LHCN-M2 (cell line): ENCODE data around the gene ERV3-1. TPM values are rescaled to one million over a fixed set of nuclear protein-coding genes. Genes with fewer than 3 reads are reported as not detected.
"Not testable (repeated sequence)": the region's sequence is repeated elsewhere in the genome, so short reads cannot be mapped to it uniquely, and the experiment has no call there.

Source experiments
- DNase-seq: peaks from one replicate; pipeline ENCODE4 v3.0.0-alpha.2; 2012; ENCODE audit warnings: low read depth
- total RNA-seq: library from RNA; depleted of rRNA; stranded (reverse); fragments of >200 nt; gene quantifications from 2 replicates; pipeline ENCODE4 v1.2.3, GENCODE V29; 2014

ERV3-1 gene
- total RNA-seq, 1 experiment from 2014 or later: 19.3 TPM

DNA sequence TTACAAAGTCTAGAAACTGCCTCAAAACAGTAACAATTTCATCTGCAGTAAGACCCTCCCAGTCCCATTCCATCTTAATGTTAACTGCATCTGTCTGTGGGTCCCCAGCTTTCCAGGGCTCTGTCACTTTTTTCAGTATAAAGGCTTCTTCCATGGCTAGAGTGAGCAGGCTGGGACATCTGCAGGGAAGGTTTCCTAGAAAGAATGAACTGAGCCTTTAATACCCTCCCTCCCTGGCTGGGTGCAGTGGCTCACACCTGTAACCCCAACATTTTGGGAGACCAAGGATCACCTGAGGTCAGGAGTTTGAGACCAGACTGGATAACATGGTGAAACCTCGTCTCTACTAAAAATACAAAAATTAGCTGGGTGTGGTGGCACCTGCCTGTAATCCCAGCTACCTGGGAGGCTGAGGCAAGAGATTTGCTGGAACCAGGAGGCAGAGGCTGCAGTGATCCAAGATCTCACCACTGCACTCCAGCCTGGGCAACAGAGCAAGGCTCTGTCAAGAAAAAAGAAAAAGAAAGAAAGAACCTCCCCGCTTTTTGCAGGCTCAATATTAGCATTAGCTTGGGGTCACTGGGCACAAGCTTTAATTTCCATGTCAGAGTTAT lies 3.4 kb downstream of the ERV3-1 start:
- no peak for DNase-seq

DNA sequence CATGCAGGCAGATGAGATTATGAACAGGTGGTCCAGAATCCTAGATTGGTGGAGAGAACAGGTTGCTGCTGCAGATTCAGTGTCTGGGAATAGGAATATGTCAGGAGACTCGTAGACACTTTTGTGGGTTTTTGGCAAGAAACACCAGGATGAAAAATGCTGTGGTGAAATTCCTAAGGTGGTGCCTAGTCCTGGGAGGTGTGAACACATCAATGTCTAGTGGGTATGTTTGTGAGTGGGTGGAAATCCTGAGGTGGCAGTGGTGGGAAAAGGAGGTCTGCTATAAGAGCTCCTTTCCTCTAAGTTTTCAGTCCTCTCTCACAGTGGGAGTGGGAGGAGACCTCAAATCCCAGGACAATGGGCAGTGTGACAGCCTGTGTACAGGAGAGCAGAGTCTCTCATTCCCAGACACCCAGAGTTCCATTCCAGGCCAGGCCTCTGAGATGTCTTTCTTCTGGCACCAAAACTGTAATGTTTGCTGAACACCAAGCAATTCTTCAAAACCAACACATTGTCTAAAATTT lies 5.1 kb downstream of the ERV3-1 start:
- no peak for DNase-seq

DNA sequence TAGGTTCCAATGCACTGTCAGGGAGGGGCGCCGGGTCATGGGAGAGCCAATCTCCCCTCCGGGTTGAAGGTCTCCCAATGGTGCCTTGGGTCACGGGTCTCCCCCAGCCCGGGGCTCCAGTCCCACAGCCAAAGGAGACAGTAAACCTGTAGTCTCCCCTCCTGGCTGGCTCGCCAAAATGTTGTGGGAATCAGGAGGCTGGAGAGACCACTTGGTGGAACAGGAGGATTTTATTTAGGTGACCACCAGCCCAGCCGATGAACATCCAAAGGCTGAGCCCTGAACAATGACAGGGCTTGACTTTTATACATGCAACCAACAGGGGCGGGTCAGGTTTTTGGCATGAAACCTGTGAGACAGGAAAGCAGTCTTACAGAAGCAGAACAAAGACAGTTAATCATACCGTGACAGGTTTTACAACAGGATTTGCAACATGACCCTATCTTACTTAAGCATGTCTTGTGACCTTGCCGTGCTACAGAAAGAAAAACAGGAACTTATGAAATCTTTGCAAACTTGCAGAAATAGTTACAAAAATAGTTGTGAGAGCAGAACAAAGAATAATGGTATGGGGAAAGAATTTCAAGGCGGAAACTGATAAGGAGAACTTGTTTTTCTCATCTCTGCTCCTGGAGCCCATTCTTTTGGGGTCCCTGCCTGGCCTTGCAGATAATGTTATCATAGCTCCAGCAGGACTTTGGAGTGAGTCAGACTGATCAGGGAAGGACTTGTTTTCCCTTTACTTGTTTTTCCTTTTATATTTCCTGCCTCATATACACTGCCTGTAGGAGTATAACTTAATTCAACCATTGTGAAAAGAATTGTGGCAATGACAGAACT lies 7.1 kb downstream of the ERV3-1 start:
- DNase-seq: peak; percentile 53

DNA sequence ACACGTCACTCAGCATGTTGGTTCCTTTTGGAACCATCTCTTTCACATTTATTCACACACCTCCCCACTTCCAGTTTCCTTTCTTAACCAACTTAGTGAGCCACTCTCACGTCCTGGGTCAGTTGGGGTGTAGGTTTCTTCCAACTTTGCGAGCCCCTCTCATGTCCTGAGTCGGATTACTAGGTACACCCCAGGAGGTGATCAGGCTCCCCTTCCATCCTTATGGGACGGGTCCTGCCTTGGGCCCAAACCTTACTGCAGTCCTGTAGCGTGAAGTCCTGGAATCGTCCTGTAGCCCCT lies 7.7 kb downstream of the ERV3-1 start:
- DNase-seq: no peak

DNA sequence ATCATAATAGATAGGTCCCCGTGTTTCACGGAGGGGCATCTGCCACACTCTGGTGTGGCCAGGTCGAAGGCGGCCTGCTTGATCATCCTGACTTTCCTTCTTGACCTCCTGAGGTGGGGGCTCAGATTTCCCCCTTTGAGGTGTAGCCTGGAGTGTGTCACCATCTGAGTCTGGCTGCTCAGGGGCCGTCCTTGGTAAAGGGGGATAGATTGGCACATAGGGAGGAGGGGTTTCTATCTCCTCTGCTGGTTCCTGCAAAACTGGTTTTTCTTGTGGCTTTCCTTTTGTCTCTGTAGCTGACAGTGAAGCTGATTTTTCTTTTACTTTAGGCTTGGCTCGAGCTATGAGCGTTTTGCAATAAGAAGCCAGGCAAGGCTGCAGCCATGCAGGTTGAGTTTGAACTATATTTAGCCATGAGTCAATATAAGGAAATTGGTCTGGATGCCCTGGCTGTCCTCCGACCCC lies 8.5 kb downstream of the ERV3-1 start:
- DNase-seq: peak; percentile 33

DNA sequence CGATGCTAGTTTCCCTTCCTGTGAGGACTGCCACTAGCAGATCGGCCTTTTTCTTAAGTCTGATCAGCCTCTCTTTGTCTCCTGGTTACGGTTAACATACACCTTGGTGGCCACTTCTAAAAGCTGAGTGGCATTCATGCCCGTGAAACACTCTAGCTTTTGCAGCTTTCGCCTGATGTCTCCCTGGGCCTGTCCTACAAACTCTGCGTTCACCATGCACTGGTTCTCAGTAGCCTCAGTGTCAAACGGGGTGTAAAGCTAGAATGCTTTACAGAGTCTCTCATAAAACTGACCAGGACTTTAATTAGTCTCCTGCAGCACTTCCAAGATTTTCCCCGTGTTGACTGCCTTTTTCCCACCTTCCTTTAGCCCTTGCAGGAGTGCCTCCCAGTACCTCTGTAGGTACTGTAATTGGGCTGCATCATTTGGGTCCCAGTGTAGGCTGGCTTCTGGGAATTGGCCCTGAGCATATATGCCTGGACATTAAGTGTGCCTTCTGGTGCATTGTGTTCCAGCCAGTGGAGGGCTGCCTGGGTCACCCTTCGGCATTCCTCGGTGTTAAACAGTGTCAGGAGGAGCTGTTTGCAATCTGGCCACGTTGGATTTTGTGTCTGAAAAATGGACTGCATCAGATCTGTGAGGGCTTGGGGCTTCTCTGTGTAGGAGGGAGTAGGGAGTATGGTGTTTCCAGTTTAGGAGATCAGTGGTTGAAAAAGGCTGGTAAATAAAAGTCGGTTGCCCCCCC lies 9.2 kb downstream of the ERV3-1 start:
- DNase-seq: no peak

DNA sequence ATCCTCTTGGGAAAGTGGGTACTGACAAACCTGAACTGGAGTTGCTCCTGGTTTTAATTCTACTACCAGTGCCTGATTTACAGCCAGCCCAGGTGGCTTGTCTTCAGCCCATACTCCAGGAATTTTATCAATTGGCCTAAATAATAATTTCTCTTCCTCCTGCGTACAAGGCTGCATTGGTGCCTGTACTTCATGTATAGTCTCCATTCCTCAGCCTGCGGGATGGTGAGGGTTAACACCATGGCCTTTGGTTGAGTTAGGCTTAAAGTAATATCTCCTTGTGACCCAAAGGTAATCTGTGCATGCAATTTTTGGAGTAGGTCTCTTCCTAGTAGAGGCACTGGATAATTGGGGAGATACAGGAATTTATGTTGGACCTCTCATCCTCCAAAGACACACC lies 10.2 kb downstream of the ERV3-1 start:
- no peak for DNase-seq

DNA sequence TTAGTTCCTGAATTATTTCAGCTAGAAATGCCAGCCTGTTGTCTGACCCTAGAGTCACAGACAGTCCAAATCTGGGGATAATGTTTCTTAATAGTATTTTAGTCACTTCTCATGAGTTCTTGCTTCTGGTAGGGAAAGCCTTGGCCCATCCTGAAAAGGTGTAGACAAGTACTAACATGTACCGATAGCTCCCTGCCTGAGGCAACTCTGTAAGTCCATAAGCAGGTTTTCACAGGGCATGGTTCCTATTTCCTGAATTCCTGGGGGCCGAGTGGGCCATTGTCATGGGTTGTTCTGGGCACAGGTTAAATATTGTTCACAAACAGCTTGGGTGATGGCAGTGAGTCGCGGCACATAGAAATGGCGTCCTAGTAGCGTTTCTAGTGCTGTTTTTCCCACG lies 12.6 kb downstream of the ERV3-1 start:
- DNase-seq: no peak

DNA sequence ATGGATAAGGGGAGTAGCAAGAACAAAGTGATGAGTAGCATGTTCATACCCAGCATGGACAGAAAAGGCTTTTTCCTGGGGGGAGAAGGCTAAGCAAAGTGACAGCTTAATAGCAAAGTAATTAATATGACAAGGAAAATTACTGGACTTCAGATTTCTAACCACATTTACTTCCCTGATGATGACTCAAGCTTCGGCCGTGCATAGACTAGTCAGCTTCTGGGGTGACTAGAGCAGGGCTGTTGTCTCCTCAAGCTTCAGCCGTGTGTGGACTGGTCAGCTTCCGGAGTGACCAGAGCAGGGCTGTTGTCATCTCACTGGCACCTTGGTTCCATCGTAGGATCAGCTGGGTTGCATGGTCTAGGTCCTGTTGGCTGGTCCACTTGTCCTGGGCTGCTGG lies 13.5 kb downstream of the ERV3-1 start:
- DNase-seq: no peak

DNA sequence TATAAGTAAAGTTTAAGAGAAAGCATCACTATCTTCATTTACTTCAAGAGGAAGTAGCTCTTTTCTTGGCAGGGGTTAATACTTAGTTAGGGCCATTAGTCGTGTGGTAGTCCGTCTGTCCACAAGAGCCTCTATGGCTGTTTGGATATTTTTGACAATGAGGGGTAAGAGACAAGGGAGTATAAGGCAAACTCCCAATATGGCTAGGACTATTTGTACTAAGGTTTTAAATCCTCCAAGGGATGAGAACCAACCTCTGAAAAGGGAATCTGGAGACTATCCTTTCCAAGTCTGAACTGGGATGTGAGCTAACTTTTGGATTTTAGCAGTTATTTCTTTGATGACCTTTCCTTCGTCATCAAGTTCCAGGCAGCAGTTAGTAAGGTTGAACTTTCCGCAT lies 15.6 kb downstream of the ERV3-1 start, which contains the start of gene ZNF117:
Gene ZNF117, minus strand, starts transcription at position 101 of the 400 bp plus-strand sequence.
- no peak for DNase-seq

DNA sequence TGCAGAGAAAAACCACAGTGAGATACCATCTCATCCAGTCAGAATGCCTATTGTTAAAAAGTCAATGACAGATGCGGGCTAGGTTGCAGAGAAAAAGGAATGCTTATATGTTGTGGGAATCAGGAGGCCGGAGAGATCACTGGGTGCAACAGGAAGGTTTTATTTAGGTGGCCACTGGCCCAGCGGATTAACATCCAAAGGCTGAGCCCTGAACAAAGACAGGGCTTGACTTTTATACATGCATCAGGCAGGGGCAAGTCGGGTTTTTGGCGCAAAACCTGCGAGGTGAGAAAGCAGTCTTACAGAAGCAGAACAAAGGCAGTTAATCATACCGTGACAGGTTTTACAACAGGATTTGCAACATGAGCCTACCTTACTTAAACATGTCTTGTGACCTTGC lies 16.3 kb downstream of the ERV3-1 start:
- DNase-seq: no peak

DNA sequence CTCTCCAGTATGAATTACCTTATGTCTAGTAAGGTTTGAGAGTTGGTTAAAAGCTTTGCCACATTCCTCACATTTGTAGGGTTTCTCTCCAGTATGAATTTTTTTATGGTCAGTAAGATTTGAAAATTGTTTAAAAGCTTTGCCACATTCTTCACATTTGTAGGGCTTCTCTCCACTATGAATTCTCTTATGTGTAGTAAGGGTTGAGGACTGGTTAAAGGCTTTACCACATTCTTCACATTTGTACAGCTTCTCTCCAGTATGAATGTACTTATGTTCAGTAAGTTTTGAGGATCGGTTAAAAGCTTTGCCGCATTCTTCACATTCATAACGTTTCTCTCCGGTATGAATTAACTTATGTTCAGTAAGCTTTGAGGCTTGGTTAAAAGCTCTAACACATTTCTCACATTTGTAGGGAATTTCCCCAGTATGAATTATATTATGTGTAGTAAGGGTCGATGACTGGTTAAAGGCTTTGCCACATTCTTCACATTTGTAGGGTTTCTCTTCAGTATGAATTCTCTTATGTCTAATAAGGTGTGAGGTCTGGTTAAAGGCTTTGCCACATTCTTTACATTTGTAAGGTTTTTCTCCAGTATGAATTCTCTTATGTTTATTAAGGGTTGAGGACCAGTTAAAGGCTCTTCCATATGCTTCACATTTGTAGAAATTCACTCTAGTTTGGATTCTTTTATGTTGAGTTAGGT lies 27.8 kb downstream of the ERV3-1 start:
- no peak for DNase-seq

DNA sequence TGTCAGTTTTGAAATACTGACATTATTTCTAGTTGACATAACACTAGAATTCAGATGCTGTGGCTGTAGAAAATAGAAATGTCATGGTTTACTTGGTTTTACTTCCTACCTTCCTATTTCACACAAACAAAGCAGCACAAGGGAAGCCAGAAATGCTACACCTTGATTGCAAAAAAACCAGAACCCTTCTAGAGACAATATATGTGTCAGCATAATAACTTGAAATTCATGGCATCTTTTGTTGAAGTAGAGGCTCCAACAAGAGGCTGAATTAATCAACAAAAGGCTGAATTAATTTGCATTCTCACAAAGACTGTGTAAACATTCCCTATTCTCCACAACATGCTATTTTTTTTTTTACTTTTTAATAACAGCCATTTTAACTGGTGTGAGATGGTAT lies 40.9 kb downstream of the ERV3-1 start:
- no peak for DNase-seq

DNA sequence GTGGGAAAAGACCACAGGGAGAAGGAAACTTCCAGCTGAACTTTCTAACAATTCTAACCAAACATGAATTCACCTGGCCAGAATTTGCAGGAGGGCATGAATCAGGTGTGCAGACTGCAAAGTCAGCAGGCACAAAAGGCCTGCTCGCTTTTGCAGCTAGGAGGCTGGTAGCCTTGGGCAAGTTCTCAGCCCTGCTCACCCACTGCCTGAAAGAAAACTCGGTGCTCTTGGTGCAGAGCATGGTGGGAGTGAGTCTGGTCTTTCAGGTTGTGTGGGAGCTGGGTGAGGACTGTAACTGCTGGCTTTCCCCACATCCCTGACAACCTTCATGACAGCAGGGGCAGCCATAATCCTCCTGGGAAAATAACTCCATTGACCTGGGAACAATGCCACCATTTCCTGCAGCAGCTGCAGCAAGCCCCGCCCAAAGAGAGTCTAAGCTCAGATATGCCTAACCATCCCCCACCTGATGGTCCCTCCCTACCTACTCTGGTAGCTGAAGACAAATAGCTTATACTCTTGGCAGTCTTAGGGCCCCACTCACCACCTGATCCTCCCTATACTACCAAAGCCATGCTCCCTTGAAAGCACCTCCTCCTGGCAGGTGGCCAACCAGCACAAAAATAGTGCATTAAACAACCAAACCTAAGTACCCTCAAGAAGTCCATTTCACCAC lies 47.3 kb downstream of the ERV3-1 start:
- peak; percentile 28 for DNase-seq

DNA sequence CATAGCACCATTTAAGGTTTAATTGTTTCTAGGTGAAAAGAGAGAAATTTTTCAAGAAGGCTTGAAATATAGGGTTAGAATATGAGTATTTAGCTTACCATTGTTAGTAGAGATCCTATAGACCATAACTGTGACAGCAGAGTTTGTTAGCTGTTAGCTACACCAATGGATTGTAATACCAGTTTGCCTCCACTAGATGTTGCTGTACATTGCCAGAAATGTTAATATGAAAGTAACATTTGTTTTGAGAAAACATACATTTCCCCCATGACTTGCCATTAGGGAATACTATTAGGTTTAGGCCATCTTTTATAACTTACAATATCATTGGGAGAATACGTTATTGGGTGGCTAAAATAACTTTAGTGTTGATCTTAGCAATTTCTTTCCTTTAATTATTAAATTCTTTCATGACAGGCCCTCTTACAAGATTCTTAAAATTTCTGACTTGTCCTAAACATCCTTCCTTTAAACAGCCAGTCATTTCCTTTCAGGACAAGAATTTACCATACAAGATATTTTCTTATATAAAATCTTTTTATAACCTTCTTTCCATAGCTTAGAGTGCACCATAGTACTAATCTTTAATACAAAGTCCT lies 55.1 kb downstream of the ERV3-1 start:
- DNase-seq: peak; percentile 55

DNA sequence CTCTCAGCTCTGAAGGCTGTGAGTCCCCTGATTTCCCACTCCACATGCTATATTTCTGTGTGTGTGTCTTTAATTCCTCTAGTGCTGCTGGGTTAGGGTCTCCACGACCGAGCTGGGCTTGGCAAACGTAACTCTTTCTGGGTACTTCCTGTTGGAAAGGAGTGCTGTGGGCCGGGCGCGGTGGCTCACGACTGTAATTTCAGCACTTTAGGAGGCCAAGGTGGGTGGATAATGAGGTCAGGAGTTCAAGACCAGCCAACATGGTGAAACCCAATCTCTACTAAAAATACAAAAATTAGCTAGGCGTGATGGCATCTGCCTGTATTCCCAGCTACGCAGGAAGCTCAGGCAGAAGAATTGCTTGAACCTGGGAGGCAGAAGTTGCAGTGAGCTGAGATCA lies 55.8 kb downstream of the ERV3-1 start:
- DNase-seq: not testable (repeated sequence)

DNA sequence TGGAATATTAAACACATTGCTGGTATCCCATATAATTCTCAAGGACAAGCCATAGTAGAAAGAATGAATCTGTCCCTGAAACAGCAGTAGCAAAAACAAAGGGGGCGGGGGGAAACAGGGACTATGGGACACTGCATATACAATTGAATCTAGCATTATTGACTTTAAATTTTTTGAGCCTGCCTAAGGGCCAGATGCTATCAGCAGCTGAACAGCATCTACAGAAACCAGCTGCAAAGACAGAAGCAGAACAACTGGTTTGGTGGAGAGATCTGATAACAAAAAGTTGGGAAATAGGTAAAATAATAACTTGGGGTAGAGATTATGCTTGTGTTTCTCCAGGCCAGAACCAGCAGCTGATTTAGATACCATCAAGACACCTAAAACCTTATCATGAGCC lies 57.7 kb downstream of the ERV3-1 start:
- DNase-seq: not testable (repeated sequence)

DNA sequence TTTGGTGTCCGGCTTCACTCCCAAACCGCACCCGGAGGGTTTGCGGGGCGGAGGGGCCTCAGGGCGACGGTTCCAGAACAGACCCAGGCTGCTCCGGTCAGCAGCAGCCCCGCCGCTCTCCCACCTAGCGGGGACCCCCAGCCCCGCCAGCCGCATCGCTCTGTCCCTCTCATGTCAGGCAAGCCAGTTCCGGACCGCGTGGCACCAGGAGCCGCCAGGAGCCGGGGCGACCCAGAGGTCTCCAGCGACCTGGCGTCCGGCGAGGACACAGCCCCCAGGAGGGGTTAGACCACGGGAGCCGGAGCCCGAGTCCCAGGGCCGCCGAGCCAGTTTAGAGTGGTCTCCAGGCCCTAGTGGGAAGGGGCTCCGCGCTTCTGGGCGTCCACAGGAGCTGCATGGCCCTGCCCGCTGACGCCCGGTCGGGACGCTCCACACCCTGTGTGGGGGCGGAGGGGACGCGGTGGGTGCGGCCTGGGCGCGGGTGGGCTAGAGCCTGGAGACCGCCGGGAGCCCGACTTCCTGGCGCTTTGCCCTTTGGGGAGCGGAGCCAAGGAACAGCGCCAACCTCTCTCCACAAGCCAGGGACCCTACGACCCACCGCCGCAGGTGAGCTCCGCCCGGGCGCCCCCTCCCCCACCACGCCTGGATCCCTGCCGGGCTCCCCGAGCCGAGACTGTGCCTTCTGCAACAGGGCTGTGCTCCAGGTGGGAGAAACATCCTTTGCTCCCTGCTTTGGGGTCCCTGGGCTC lies 59.1 kb downstream of the ERV3-1 start:
- no peak for DNase-seq

DNA sequence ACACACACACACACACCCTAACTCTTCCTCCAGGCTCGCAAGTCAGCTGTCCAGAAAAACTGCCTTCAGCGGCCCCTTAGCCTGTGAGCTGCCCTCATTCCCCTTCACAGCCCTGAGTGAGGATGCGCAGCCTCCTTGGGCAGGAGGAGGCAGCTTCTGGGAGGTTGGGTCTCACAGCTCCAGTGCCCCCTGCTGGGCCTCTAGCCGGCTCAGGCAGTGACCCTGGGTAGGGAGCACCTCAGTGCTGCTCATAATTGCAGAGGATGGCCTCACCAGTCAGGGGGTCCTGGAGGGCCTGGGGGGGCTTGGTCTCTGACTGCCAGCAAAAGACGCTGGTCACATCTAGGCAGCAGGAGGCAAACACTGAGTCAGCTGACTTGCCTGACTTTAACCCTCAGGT lies 59.7 kb downstream of the ERV3-1 start:
- DNase-seq: peak; percentile 24
